Common myeloid progenitor, CD34-positive (primary cell): ENCODE results near the gene SPRR2A. TPM values are rescaled to one million over a fixed set of nuclear protein-coding genes. Genes with fewer than 3 reads are reported as not detected.

Experiments
- CTCF ChIA-PET: fragments of 350-600 bp; sonication (Branson Sonifier 250); formaldehyde crosslinking; loops from one replicate; lab custom pipeline; 2021; ENCODE audit warnings: antibody characterized with exemption; lab: Charles Lee
- POLR2A ChIA-PET: fragments of 350-600 bp; sonication (Branson Sonifier 250); formaldehyde crosslinking; loops from one replicate; lab custom pipeline; 2021; ENCODE audit warnings: antibody characterized with exemption; lab: Charles Lee
- DNase-seq, 3 donors: peaks; one replicate each; pipeline versions ENCODE4 v3.0.0 to v3.0.0-alpha.2; 2013
- H3K27ac ChIP-seq, 2 experiments: 1 replicate in 1 of 2; 2 replicates in 1 of 2; pipeline ENCODE4 v1.7.0; 2013; ENCODE audit warnings: inconsistent platforms in 2 of 2, low read length in 2 of 2, mild to moderate bottlenecking in 2 of 2, low read depth in 1 of 2, moderate library complexity in 1 of 2; ENCODE audit not compliant: severe bottlenecking in 2 of 2, insufficient read depth in 1 of 2, poor library complexity in 1 of 2
- H3K27me3 ChIP-seq, 5 experiments: replicated peaks in 2 of 5; 1 replicate in 3 of 5; 2 replicates in 2 of 5; pipeline versions ENCODE4 v1.6.1 to v1.7.0; 2013; ENCODE audit warnings: low read length in 4 of 5, mild to moderate bottlenecking in 2 of 5, moderate library complexity in 2 of 5, inconsistent platforms in 1 of 5; ENCODE audit not compliant: insufficient read depth in 5 of 5, control insufficient read depth in 4 of 5
- H3K36me3 ChIP-seq, 4 experiments: 1 replicate in 2 of 4; 2 replicates in 2 of 4; pipeline versions ENCODE4 v1.6.1 to v1.7.0; 2013; ENCODE audit warnings: low read length in 3 of 4, control low read depth in 1 of 4, mild to moderate bottlenecking in 1 of 4; ENCODE audit not compliant: control insufficient read depth in 4 of 4, insufficient read depth in 4 of 4
- H3K4me1 ChIP-seq, 4 experiments: 1 replicate in 3 of 4; 2 replicates in 1 of 4; pipeline versions ENCODE4 v1.6.1 to v1.7.1; 2013; ENCODE audit warnings: low read length in 3 of 4, mild to moderate bottlenecking in 3 of 4, control low read depth in 1 of 4, inconsistent platforms in 1 of 4, moderate library complexity in 1 of 4; ENCODE audit not compliant: control insufficient read depth in 4 of 4, insufficient read depth in 4 of 4; ENCODE audit errors: control extremely low read depth in 1 of 4
- H3K4me3 ChIP-seq, 7 experiments: 1 replicate in 4 of 7; 2 replicates in 3 of 7; pipeline versions ENCODE4 v1.5.1 to v1.7.0; 2013; ENCODE audit warnings: mild to moderate bottlenecking in 7 of 7, low read length in 6 of 7, moderate library complexity in 6 of 7, inconsistent platforms in 2 of 7, low read depth in 2 of 7, control low read depth in 1 of 7; ENCODE audit not compliant: insufficient read depth in 4 of 7, control insufficient read depth in 1 of 7; ENCODE audit errors: extremely low read depth in 1 of 7
- H3K9me3 ChIP-seq, 5 experiments: 1 replicate in 4 of 5; 2 replicates in 1 of 5; pipeline versions ENCODE4 v1.6.1 to v1.7.1; 2013; ENCODE audit warnings: low read length in 4 of 5, mild to moderate bottlenecking in 2 of 5, inconsistent platforms in 1 of 5, low read depth in 1 of 5, moderate library complexity in 1 of 5; ENCODE audit not compliant: control insufficient read depth in 4 of 5, insufficient read depth in 2 of 5; ENCODE audit errors: control extremely low read depth in 1 of 5
- WGBS: methylation state at CpG from one replicate; pipeline ENCODE4 v1.1.5; 2013; ENCODE audit not compliant: insufficient coverage; 5-methylcytosine and 5-hydroxymethylcytosine counted together
- polyA plus RNA-seq: library from polyadenylated mRNA; unstranded; fragments of 120-200 nt; gene quantifications from one replicate; pipeline ENCODE4 v1.2.1, GENCODE V29; 2013

The SPRR2A gene
- polyA plus RNA-seq: not detected

- H3K27me3 ChIP-seq: peaks cover 0 to 3% (median 1%) of the 10 kb centered on the region in 5 experiments
- CTCF ChIA-PET: no interaction called here
- POLR2A ChIA-PET: no interaction called here
- WGBS: 100% methylated on average over 1 of the region's 2 CpGs
- no peak within 1 kb of the TSS for H3K27ac ChIP-seq
- H3K9me3 ChIP-seq: no peaks in the 10 kb centered on the region
- H3K4me1 ChIP-seq: peaks cover 0 to 8% (median 0%) of the 10 kb centered on the region in 4 experiments
- no peaks in the 10 kb centered on the region for H3K36me3 ChIP-seq
- DNase-seq: no peak
- no peak within 1 kb of the TSS for H3K4me3 ChIP-seq
Observed at GRCh38 chr1:153057375-153057774, at the start of gene SPRR2A. Gene SPRR2A (minus strand): TSS chr1:153057512. CDS start chr1:153056735, 777 bp downstream.

GRCh38 chr1:153100245-153100644 lies 42.9 kb upstream of the SPRR2A start:
- CTCF ChIA-PET: no interaction called here
- POLR2A ChIA-PET: no interaction called here

GRCh38 chr1:153099461-153100045 lies 42.2 kb upstream of the SPRR2A start:
- POLR2A ChIA-PET: no interaction called here
- Histone ChIP-seq H3K27me3 (peaks cover 0 to 4% (median 0%) of the 10 kb centered on the region in 5 experiments), H3K9me3 (no peaks in the 10 kb centered on the region), H3K4me3 (no peak overlapping the region), H3K27ac (no peak overlapping the region), H3K4me1 (no peaks in the 10 kb centered on the region), H3K36me3 (no peaks in the 10 kb centered on the region)
- 100% methylated on average over 3 of the region's 9 CpGs for WGBS
- no peak for DNase-seq
- CTCF ChIA-PET: no interaction called here

More at GRCh38 chr1:153100245-153100644, 42.9 kb upstream of the SPRR2A start:
- no peak overlapping the region for H3K4me3 ChIP-seq
- H3K4me1 ChIP-seq: no peaks in the 10 kb centered on the region
- peaks cover 0 to 4% (median 0%) of the 10 kb centered on the region in 5 experiments for H3K27me3 ChIP-seq
- no peak overlapping the region for H3K27ac ChIP-seq
- H3K9me3 ChIP-seq: no peaks in the 10 kb centered on the region
- H3K36me3 ChIP-seq: no peaks in the 10 kb centered on the region
- DNase-seq: no peak
- 100% methylated on average over 1 of the region's 5 CpGs for WGBS

GRCh38 chr1:153095764-153096163 lies 38.5 kb upstream of the SPRR2A start:
- ChIA-PET POLR2A (no interaction called here), CTCF (no interaction called here)
- Histone ChIP-seq H3K27ac (no peak overlapping the region), H3K4me1 (no peaks in the 10 kb centered on the region), H3K4me3 (no peak overlapping the region), H3K36me3 (no peaks in the 10 kb centered on the region), H3K27me3 (peaks cover 0 to 4% (median 0%) of the 10 kb centered on the region in 5 experiments), H3K9me3 (no peaks in the 10 kb centered on the region)
- DNase-seq: no peak

- Histone ChIP-seq H3K27me3 (peaks cover 0 to 4% (median 0%) of the 10 kb centered on the region in 5 experiments), H3K4me1 (no peaks in the 10 kb centered on the region), H3K9me3 (no peaks in the 10 kb centered on the region), H3K36me3 (no peaks in the 10 kb centered on the region), H3K4me3 (no peak within 1 kb of the TSS), H3K27ac (no peak within 1 kb of the TSS)
- DNase-seq: no peak
- ChIA-PET POLR2A (no interaction called here), CTCF (no interaction called here)
Observed at GRCh38 chr1:153094426-153094825, 37.1 kb upstream of the SPRR2A start, which contains the start of gene SPRR2E. Gene SPRR2E (minus strand): TSS chr1:153094526. CDS start chr1:153093751, 775 bp downstream.

- no peak for DNase-seq
- POLR2A ChIA-PET: no interaction called here
- Histone ChIP-seq H3K4me3 (no peak overlapping the region), H3K27me3 (peaks cover 0 to 2% (median 0%) of the 10 kb centered on the region in 5 experiments), H3K36me3 (no peaks in the 10 kb centered on the region), H3K9me3 (peaks cover 0 to 5% (median 0%) of the 10 kb centered on the region in 5 experiments), H3K27ac (no peak overlapping the region), H3K4me1 (no peaks in the 10 kb centered on the region)
- WGBS: 100% methylated on average over 1 of the region's 1 CpG
- CTCF ChIA-PET: no interaction called here
Observed at GRCh38 chr1:153087652-153088051, 30.3 kb upstream of the SPRR2A start.

GRCh38 chr1:153081736-153082135 lies 24.4 kb upstream of the SPRR2A start:
- Histone ChIP-seq H3K27ac (no peak overlapping the region), H3K4me1 (no peaks in the 10 kb centered on the region), H3K36me3 (no peaks in the 10 kb centered on the region), H3K27me3 (no peaks in the 10 kb centered on the region), H3K4me3 (no peak overlapping the region), H3K9me3 (peaks cover 0 to 6% (median 2%) of the 10 kb centered on the region in 5 experiments)
- POLR2A ChIA-PET: no interaction called here
- no peak for DNase-seq
- CTCF ChIA-PET: no interaction called here
- WGBS: 100% methylated on average over 1 of the region's 3 CpGs
